ENCODE data around the gene DNER. TPM values are rescaled to one million over a fixed set of nuclear protein-coding genes. Genes with fewer than 3 reads are reported as not detected.

Gene DNER
- total RNA-seq, 1 experiment from 2014 or later: 0.28 TPM

GRCh38 chr2:229526951-229527350 is 187.4 kb downstream of the DNER start:
- no TSS peak for BruUV-seq (replicated peaks)
- TF ChIP-seq, protein P1, sequence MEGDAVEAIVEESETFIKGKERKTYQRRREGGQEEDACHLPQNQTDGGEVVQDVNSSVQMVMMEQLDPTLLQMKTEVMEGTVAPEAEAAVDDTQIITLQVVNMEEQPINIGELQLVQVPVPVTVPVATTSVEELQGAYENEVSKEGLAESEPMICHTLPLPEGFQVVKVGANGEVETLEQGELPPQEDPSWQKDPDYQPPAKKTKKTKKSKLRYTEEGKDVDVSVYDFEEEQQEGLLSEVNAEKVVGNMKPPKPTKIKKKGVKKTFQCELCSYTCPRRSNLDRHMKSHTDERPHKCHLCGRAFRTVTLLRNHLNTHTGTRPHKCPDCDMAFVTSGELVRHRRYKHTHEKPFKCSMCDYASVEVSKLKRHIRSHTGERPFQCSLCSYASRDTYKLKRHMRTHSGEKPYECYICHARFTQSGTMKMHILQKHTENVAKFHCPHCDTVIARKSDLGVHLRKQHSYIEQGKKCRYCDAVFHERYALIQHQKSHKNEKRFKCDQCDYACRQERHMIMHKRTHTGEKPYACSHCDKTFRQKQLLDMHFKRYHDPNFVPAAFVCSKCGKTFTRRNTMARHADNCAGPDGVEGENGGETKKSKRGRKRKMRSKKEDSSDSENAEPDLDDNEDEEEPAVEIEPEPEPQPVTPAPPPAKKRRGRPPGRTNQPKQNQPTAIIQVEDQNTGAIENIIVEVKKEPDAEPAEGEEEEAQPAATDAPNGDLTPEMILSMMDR (conservative IDR thresholded peaks at IDR 0.05): no peak
- TF ChIP-seq EZH2 (IDR thresholded peaks at IDR 0.05; ENCODE audit: low read depth): no peak
- CTCF ChIA-PET: no interaction called here
- no peak for DNase-seq
- Histone ChIP-seq H3K27me3 (ENCODE audit: insufficient read depth, low read depth) (no peaks in the 10 kb centered on the region), H3F3A (ENCODE audit: insufficient read depth, low read depth) (no peaks in the 10 kb centered on the region), H3K27ac (no peak overlapping the region), H4K20me1 (ENCODE audit: insufficient read depth) (no peaks in the 10 kb centered on the region), H3K79me2 (ENCODE audit: low read depth) (no peaks in the 10 kb centered on the region), H3K36me3 (ENCODE audit: low read depth) (no peaks in the 10 kb centered on the region), H3K9me2 (ENCODE audit: insufficient read depth) (no peaks in the 10 kb centered on the region), H2AFZ (no peak overlapping the region), H3K9me3 (ENCODE audit: insufficient read depth, low read depth) (no peaks in the 10 kb centered on the region), H3K4me3 (no peak overlapping the region), H3K4me2 (no peak overlapping the region), H3K4me1 (replicated peaks; ENCODE audit: insufficient read depth) (no peaks in the 10 kb centered on the region)
- POLR2A ChIA-PET (ENCODE audit: unreplicated experiment): no interaction called here
- intact Hi-C loops (cut with micrococcal nuclease; ENCODE audit: unreplicated experiment): no loop called here

DNA sequence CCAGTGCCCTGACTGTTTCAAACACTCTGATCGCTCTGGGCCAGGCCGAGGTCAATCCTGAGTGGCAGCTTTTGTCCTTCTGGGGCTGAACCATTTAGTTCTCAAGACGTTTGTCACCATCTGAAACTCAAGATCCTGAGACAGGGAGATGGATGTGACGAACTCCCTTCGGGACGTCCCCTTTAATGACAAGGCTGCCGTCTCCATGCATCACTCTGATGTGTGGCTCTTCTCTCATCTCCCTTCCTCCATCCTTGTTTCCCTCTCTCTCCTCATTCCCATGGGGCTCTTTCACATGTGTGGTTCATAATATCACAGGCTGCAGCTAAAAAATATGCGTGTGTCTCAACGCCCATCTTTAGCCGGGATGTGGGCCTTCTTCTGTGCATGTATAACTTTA is 189.6 kb downstream of the DNER start:
- no peaks in the 10 kb centered on the region for H3K27me3 ChIP-seq (ENCODE audit: insufficient read depth, low read depth)
- ChIA-PET POLR2A (ENCODE audit: unreplicated experiment) (no interaction called here), CTCF (no interaction called here)
- no peaks in the 10 kb centered on the region for H3K9me2 ChIP-seq (ENCODE audit: insufficient read depth)
- H4K20me1 ChIP-seq (ENCODE audit: insufficient read depth): no peaks in the 10 kb centered on the region
- no peaks in the 10 kb centered on the region for H3K36me3 ChIP-seq (ENCODE audit: low read depth)
- BruUV-seq (replicated peaks): no TSS peak
- H3F3A ChIP-seq (ENCODE audit: insufficient read depth, low read depth): no peaks in the 10 kb centered on the region
- DNase-seq: no peak
- intact Hi-C loops (cut with micrococcal nuclease; ENCODE audit: unreplicated experiment): no loop called here
- no peak overlapping the region for H3K27ac ChIP-seq
- no peak for TF ChIP-seq EZH2 (IDR thresholded peaks at IDR 0.05; ENCODE audit: low read depth)
- TF ChIP-seq, protein P1 (conservative IDR thresholded peaks at IDR 0.05): no peak
- no peaks in the 10 kb centered on the region for H3K79me2 ChIP-seq (ENCODE audit: low read depth)
- no peak overlapping the region for H2AFZ ChIP-seq
- no peak overlapping the region for H3K4me2 ChIP-seq
- no peak overlapping the region for H3K4me3 ChIP-seq
- no peaks in the 10 kb centered on the region for H3K4me1 ChIP-seq (replicated peaks; ENCODE audit: insufficient read depth)
- no peaks in the 10 kb centered on the region for H3K9me3 ChIP-seq (ENCODE audit: insufficient read depth, low read depth)

GRCh38 chr2:229523663-229524062 is 190.7 kb downstream of the DNER start:
- H3K79me2 ChIP-seq (ENCODE audit: low read depth): no peaks in the 10 kb centered on the region
- no peaks in the 10 kb centered on the region for H3K9me3 ChIP-seq (ENCODE audit: insufficient read depth, low read depth)
- no peaks in the 10 kb centered on the region for H4K20me1 ChIP-seq (ENCODE audit: insufficient read depth)
- no peak for DNase-seq
- CTCF ChIA-PET: no interaction called here
- POLR2A ChIA-PET (ENCODE audit: unreplicated experiment): no interaction called here
- H2AFZ ChIP-seq: no peak overlapping the region
- no TSS peak for BruUV-seq (replicated peaks)
- no peaks in the 10 kb centered on the region for H3K9me2 ChIP-seq (ENCODE audit: insufficient read depth)
- H3K36me3 ChIP-seq (ENCODE audit: low read depth): no peaks in the 10 kb centered on the region
- no peaks in the 10 kb centered on the region for H3K27me3 ChIP-seq (ENCODE audit: insufficient read depth, low read depth)
- H3F3A ChIP-seq (ENCODE audit: insufficient read depth, low read depth): no peaks in the 10 kb centered on the region
- no peak overlapping the region for H3K4me3 ChIP-seq
- intact Hi-C loops (cut with micrococcal nuclease; ENCODE audit: unreplicated experiment): no loop called here
- no peaks in the 10 kb centered on the region for H3K4me1 ChIP-seq (replicated peaks; ENCODE audit: insufficient read depth)
- no peak for TF ChIP-seq EZH2 (IDR thresholded peaks at IDR 0.05; ENCODE audit: low read depth)
- TF ChIP-seq, protein P1 (conservative IDR thresholded peaks at IDR 0.05): no peak
- H3K4me2 ChIP-seq: no peak overlapping the region
- H3K27ac ChIP-seq: no peak overlapping the region
